ENCODE data around the gene SIRPB2.
A peak's percentile ranks its signal among the peaks of the same experiment; 100 is the strongest.

The SIRPB2 gene

DNA sequence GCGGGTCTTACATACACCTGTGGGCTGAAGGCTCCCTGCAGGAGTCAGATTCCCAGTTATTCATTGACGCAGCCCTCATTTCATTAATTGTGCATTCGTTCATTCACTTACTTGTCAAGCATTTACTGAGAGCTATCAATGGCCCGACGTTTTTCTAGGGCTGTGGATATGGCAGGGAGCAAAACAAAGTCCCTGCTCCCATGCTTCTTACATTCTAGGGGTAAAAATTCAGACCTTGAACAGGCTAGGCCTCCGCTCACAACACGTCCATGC is 24.2 kb downstream of the SIRPB2 start:
- TF ChIP-seq, protein P1, sequence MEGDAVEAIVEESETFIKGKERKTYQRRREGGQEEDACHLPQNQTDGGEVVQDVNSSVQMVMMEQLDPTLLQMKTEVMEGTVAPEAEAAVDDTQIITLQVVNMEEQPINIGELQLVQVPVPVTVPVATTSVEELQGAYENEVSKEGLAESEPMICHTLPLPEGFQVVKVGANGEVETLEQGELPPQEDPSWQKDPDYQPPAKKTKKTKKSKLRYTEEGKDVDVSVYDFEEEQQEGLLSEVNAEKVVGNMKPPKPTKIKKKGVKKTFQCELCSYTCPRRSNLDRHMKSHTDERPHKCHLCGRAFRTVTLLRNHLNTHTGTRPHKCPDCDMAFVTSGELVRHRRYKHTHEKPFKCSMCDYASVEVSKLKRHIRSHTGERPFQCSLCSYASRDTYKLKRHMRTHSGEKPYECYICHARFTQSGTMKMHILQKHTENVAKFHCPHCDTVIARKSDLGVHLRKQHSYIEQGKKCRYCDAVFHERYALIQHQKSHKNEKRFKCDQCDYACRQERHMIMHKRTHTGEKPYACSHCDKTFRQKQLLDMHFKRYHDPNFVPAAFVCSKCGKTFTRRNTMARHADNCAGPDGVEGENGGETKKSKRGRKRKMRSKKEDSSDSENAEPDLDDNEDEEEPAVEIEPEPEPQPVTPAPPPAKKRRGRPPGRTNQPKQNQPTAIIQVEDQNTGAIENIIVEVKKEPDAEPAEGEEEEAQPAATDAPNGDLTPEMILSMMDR (IDR thresholded peaks at IDR 0.05; ENCODE audit: insufficient read depth, low read depth, low read length, missing control alignments) = no peak
- peak overlapping the region; percentile 22; the same call in 1 of the 2 replicates for H3K4me3 ChIP-seq (ENCODE audit: low read depth, low read length)
- DNase-seq (ENCODE audit: low read depth) = no peak

DNA sequence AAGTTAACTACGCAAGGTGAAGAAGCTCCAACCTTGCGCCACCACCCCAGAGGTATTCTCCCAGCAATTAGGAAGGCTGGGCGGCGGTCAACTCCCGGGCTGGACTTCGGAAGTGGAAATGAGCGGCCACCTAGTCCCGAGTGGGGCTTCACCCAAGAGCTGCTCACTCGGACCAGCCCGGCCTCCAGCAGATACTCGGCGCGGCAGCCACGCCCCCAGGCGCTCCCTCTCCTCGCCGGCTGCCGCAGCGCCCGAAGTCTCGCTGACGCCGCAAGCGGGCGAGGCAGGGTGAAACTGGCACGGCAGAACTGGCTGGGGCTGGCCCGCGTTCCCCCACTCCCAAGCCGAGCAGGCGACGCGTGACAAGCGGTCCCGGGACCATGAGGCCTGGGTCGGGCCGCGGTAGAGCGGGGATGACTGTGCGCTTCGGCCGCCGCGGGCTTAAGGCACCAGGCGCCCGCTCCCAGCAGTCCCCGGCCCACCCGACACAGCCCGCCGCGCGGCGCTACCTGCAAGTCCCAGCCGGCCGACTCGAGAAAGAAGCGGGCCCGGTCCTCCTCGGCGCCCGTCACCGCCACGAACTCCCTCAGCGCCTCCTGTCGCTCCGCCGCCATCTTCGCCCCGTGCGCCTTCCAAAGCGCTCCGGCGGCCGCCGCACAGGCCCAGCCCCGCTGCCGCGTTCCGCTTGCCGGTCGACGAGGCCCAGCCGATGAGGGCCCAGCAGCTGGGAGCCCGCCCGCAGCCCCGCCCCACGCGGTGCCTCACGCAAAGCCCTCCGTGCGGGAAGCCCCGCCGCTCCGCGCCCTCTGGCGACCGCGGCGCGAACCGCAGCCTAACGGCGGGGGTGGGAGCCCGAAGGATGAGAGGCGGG is 24.8 kb downstream of the SIRPB2 start, which contains the start of gene NSFL1C:
TSS of gene NSFL1C (minus strand) at position 639 of the 871 bp plus-strand sequence. CDS start at position 614, 25 bp downstream.
- DNase-seq (ENCODE audit: low read depth) = peak; percentile 97
- TF ChIP-seq, protein P1 (IDR thresholded peaks at IDR 0.05; ENCODE audit: insufficient read depth, low read depth, low read length, missing control alignments) = peak; percentile 98
- H3K4me3 ChIP-seq (ENCODE audit: low read depth, low read length) = peak within 1 kb of the TSS; percentile 91

DNA sequence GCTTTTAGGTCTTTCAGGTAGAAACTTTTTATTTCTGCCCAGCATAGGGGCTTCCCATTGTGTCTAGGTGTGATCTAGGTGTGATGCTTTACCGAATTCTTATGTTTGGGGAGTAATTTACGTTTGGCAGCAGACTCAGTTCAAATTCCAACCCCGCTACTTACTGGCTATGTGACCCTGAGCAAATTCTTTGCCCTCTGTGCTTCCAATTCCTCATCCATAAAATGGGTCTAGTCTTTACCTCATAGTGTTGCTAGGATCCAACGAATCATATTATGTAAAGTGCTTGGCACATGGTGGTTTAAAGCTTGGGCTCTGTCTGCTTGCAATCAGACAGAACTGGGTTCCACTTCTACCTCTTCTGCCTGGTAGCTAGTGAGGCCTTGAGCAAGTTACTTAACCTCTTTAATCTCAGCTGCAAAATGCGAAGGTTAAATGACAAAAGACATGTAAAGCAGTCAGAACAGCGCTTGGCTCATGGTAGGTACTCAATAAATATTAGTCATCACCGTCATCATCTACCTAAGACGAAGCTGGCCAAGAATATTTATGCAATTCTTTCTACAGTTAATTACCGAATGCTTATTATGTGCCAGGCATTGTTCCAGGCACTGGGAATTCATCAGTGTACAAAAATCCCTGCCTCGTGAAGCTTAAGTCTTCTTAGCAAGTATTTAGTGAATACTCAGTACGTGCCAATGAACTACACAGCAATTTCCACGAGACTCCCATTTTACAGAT is 25.6 kb downstream of the SIRPB2 start:
- peak overlapping the region; percentile 91 for H3K4me3 ChIP-seq (ENCODE audit: low read depth, low read length)
- TF ChIP-seq, protein P1 (IDR thresholded peaks at IDR 0.05; ENCODE audit: insufficient read depth, low read depth, low read length, missing control alignments) = no peak
- DNase-seq (ENCODE audit: low read depth) = no peak

DNA sequence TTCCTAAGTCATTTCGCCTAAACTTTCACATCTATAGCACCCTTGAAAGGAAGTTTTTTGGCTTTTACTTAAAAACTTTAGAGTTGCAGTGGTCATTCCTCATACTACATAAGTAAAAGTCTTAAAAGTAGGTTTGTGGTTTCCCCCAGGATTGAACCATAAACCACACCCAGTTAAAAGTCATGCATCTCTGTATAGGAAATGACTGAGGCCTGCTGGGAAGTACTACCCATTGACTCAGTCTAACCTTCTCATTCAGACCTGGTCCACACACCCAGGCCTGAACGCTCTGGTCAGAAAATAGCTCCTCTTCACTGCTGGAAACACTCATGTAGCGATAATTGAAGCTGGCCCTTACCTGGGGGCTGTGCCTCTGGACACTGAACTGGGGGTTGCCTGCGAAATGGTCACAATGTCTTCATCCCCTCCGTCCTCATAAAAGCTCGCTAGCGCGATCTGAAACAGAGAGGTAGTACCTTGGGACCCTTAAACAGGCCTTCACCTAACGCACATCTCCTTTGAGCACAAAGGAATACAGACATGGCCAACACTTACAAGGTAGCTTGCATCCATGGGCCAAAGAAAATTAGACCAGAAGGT is 27.1 kb downstream of the SIRPB2 start:
- TF ChIP-seq, protein P1 (IDR thresholded peaks at IDR 0.05; ENCODE audit: insufficient read depth, low read depth, low read length, missing control alignments) = no peak
- no peak for DNase-seq (ENCODE audit: low read depth)
- H3K4me3 ChIP-seq (ENCODE audit: low read depth, low read length) = no peak overlapping the region

DNA sequence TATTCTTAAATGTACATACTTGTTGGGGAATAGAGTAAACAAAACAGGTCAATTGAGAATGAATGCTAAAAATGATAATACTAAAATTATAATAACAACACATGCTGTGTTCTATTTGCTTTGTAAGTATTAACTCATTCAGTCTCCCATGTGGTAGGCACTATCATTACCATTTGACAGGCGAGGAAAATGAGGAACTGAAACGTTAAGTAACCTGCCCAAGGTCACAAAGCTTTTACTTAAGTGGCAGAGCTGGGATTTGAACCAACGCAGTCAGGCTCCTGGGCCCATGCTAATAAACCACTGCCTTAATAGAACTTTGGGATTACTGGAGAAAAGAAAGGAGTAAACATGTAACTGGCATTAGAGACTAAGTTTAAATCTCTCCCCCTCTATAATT is 28.4 kb downstream of the SIRPB2 start:
- TF ChIP-seq, protein P1 (IDR thresholded peaks at IDR 0.05; ENCODE audit: insufficient read depth, low read depth, low read length, missing control alignments) = no peak
- DNase-seq (ENCODE audit: low read depth) = peak; percentile 41
- H3K4me3 ChIP-seq (ENCODE audit: low read depth, low read length) = no peak overlapping the region

DNA sequence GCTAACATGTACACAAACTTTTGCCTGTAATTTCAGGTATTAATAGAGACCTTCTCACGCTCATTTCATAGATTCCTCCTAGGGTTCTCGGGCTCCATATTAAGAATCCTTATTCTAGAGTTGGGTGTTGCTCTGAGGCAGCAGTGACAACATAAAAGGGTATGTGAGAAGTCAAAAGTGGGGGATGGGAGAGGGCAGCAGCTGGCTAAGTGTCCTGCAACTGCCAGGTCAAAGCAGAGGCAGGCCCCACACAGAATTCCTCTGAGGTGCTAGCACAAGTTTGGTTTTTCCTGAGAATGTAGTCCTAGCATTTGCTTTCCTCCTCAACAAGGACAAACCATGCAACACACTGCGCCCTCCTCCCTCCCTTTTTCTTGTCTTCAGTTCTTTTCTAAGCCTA is 29.2 kb downstream of the SIRPB2 start:
- no peak for DNase-seq (ENCODE audit: low read depth)
- TF ChIP-seq, protein P1 (IDR thresholded peaks at IDR 0.05; ENCODE audit: insufficient read depth, low read depth, low read length, missing control alignments) = no peak

More for the DNA sequence above, 29.2 kb downstream of the SIRPB2 start:
- H3K4me3 ChIP-seq (ENCODE audit: low read depth, low read length) = no peak overlapping the region

Data from GM12865 (cell line).